Measurements from ENCODE around the gene CD8A. TPM values are rescaled to one million over a fixed set of nuclear protein-coding genes. Genes with fewer than 3 reads are reported as not detected.

The CD8A gene
- total RNA-seq, 1 donor from 2014 or later = 17.7 TPM

- Histone ChIP-seq H3K4me3 (no peak overlapping the region), H3K9me3 (peaks cover 3 to 5% of the 10 kb centered on the region in 2 donors), H3K36me3 (no peaks in the 10 kb centered on the region), H3K4me1 (no peaks in the 10 kb centered on the region), H3K27me3 (no peaks in the 10 kb centered on the region), H3K27ac (no peak overlapping the region)
- intact Hi-C loops (cut with DNase I) = no loop called here
- no peak for TF ChIP-seq CTCF (IDR thresholded peaks at IDR 0.05)
- no peak for DNase-seq (ENCODE audit: low spot score in 2 of 2)
These were observed 32.1 kb upstream of the CD8A start for GRCh38 chr2:86822668-86823345.

GRCh38 chr2:86821842-86822241 is 31.1 kb upstream of the CD8A start:
- Histone ChIP-seq H3K4me1 (no peaks in the 10 kb centered on the region), H3K27me3 (no peaks in the 10 kb centered on the region), H3K4me3 (no peak overlapping the region), H3K36me3 (no peaks in the 10 kb centered on the region), H3K27ac (no peak overlapping the region), H3K9me3 (peaks cover 3 to 5% of the 10 kb centered on the region in 2 donors)
- TF ChIP-seq CTCF (IDR thresholded peaks at IDR 0.05) = no peak
- intact Hi-C loops (cut with DNase I) = no loop called here
- DNase-seq (ENCODE audit: low spot score in 2 of 2) = no peak

- Histone ChIP-seq H3K27me3 (no peaks in the 10 kb centered on the region), H3K36me3 (no peaks in the 10 kb centered on the region), H3K4me1 (no peaks in the 10 kb centered on the region), H3K27ac (no peak overlapping the region), H3K9me3 (peaks cover 3 to 5% of the 10 kb centered on the region in 2 donors), H3K4me3 (no peak overlapping the region)
- intact Hi-C loops (cut with DNase I) = no loop called here
- no peak for TF ChIP-seq CTCF (IDR thresholded peaks at IDR 0.05)
- no peak for DNase-seq (ENCODE audit: low spot score in 2 of 2)
These were observed 30.6 kb upstream of the CD8A start for GRCh38 chr2:86821306-86821705.

DNA sequence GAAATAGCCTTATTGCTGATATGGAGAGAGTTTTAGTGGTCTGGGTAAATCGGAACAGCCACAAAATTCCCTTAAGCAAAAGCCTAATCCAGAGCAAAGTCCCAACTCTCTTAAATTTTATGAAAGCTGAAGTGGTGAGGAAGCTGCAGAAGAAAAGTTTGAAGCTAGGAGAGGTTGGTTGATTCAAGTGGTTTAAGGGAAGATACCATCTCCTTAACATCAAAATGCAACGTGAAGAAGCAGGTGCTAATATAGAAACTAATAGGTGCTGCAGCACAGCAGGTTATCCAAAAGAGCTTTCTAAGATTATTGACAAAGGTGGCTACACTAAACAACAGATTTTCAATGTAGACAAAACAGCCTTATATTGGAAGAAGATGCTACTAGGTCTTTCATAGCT is 28.2 kb upstream of the CD8A start:
- intact Hi-C loops (cut with DNase I) = no loop called here
- no peaks in the 10 kb centered on the region for H3K27me3 ChIP-seq
- no peak overlapping the region for H3K27ac ChIP-seq
- no peak for TF ChIP-seq CTCF (IDR thresholded peaks at IDR 0.05)
- no peak overlapping the region for H3K4me3 ChIP-seq
- DNase-seq (ENCODE audit: low spot score in 2 of 2) = no peak
- no peaks in the 10 kb centered on the region for H3K4me1 ChIP-seq
- H3K36me3 ChIP-seq = no peaks in the 10 kb centered on the region
- peaks cover 3 to 5% of the 10 kb centered on the region in 2 donors for H3K9me3 ChIP-seq

GRCh38 chr2:86818114-86818801 is 27.5 kb upstream of the CD8A start:
- Histone ChIP-seq H3K4me3 (no peak overlapping the region), H3K27ac (no peak overlapping the region), H3K4me1 (no peaks in the 10 kb centered on the region), H3K9me3 (peaks cover 2 to 3% of the 10 kb centered on the region in 2 donors), H3K27me3 (no peaks in the 10 kb centered on the region), H3K36me3 (no peaks in the 10 kb centered on the region)
- intact Hi-C loops (cut with DNase I) = no loop called here
- no peak for DNase-seq (ENCODE audit: low spot score in 2 of 2)
- TF ChIP-seq CTCF (IDR thresholded peaks at IDR 0.05) = no peak

All from ascending aorta (tissue), 2 donors.